Activated effector memory CD4-positive, alpha-beta T cell treated with anti-CD3 and anti-CD28 coated beads, Interleukin-2, amount 50 U/mL, for 16 hours (primary cell): ENCODE measurements around the gene OOSP3.
"Not testable (repeated sequence)": the region's sequence is repeated elsewhere in the genome, so short reads cannot be mapped to it uniquely, and the experiment has no call there.

Experiments
- DNase-seq: peaks from one replicate; pipeline ENCODE4 v3.0.0-alpha.2; 2020

The OOSP3 gene

DNA sequence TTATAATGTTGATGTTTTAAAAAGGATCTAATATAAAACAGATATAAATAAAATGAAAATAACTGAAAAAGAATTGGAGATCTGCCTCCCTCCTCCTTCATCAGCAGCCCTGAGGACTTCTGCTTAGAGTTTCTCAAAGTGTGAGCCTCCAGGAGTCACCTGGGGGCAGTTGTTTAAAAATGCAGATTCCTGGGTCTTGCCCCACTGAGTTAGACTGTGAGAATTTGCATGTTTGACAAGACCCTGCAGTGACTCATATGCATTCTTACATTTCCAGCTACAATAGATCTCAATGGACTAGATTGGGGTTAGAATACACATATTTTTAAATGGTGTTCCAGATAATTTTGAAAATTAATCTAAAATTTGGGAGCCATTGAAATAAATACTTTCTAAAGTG, 798 bp upstream of the OOSP3 start:
- no peak for DNase-seq

DNA sequence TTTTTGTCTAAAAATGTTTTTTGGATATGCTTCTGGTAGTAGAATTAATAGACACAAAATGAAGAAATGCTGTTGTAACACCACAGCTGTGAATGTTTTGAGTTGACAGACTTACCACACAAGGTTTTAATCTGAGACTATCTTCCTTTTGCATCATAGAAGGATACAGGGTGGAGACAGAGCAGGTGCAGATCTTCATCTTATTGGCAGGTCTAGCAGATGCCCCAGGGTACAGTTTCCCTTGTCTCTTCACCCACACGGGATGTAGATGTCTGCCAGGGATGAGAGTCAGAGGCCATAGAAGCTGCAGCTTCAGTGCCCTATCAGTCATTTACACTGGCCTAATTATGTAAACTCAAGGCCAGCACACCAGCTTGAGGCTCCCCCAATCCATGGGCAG, 985 bp downstream of the OOSP3 start:
- DNase-seq = no peak

DNA sequence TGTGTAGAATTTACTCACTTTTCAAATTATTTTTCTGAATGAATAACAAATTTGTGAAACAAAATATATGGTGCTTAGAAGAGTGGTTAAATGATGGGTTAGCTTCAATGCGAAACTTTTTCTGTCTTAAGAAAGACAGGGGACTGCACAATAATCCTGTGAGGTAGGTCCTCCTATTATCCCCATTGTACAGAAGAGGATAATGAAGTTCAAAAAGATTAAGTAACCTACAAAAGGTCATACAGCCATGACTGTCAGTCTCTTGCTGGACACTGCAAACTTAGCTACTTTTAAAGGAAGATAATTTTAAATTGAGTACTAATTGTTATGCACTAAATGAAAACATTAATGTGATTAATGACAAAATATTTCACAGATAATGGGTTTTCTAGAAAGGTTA, 5.0 kb downstream of the OOSP3 start:
- DNase-seq = no peak

DNA sequence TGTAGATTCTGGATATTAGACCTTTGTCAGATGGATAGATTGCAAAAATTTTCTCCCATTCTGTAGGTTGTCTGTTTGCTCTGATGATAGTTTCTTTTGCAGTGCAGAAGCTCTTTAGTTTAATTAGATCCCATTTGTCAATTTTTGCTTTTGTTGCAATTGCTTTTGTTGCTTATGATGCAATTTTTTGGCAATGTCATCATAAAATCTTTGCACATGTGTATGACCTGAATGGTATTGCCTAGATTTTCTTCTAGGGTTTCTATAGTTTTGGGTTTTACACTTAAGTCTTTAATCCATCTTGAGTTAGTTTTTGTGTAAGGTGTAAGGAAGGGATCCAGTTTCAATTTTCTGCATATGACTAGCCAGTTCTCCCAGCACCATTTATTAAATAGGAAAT, 8.6 kb downstream of the OOSP3 start:
- not testable (repeated sequence) for DNase-seq

DNA sequence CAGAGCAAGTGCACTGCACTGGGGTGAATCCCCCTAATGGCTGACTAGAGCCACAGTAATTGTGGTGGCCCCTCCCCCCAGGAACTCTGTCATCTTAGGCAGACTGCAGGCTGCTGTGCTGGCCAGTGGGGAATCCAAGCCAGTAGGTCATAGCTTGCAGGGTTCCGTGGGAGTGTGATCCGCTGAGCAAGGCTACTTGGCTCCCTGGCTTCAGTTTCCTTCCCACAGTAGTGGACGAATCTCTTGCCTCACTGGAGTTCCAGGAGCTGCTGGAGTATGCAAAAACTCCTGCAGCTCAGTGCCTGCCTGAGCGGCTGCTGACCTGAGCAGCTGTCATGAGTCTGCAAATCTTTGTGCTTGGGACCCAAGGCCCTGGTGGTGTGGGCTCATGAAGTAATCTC, 13.2 kb downstream of the OOSP3 start:
- no peak for DNase-seq

DNA sequence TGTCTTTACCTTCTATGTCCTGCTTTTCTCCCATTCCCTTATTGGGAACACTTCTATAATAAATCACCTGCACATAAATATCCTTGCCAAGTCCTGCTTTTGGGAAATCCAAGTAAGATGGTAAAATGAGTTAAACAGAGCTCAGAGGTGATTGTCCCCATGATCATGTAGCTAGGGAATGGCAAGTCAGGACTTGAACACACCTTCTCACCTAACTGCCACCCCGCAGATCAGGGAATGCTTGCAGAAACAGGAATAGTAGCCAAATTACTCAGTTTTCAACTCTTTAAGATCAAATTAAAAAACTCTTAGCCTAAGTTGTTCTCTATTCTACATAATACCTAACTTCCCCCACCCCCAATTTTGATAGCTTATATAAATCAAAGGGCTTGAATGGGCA, 16.0 kb downstream of the OOSP3 start:
- no peak for DNase-seq

DNA sequence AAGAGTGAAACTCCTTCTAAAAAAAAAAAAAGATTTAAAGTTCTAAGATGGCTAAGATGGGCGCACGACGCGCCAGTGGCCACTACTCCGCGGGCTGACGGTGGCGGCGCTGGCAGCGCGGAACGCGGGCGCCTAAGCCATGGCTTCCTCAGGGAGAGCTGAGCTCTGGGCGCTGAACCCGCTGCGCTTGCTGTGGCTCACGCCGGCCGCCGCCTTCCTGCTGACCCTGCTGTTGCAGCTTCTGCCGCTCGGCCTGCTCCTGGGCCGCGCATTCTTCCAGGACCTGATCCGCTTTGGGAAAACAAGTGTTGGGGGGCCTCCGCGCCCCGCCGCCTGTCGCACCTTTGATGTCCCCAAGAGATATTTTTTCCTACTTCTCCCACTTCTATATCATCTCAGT, 19.5 kb downstream of the OOSP3 start:
- DNase-seq = no peak

DNA sequence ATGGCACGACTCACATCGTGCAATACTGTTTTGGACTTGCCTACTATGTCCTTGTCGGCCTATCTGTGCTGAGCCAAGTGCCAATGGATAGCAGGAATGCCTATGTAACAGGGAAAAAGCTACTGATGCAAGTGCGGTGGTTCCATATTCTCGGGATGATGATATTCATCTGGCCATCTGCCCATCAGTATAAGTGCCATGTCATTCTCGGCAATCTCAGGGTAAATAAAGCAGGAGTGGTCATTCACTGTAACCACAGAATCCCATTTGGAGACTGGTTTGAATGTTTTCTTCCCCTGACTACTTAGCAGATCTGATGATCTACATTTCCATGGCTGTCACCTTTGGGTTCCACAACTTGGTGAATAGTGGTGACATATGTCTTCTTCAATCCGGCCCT, 20.1 kb downstream of the OOSP3 start:
- DNase-seq = no peak

DNA sequence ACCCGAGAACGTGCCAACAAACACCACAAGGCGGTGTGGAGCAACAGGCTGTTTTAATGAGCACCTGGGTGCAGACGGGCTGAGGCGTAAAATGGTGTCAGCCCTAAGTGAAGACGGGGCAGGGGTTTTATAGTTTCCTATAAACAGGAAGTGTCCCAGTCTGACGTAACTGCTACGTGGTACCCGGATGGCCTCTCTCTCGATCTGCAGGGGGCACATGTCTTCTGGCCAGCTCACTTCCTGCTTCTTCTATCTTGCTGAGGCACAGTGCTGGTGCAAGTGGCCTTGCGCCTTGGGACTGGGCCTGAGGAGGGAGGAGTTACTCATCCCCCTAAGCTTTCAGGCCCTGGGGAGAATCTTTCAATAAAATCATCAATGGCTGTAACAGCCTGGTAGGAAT, 20.9 kb downstream of the OOSP3 start:
- DNase-seq = no peak

DNA sequence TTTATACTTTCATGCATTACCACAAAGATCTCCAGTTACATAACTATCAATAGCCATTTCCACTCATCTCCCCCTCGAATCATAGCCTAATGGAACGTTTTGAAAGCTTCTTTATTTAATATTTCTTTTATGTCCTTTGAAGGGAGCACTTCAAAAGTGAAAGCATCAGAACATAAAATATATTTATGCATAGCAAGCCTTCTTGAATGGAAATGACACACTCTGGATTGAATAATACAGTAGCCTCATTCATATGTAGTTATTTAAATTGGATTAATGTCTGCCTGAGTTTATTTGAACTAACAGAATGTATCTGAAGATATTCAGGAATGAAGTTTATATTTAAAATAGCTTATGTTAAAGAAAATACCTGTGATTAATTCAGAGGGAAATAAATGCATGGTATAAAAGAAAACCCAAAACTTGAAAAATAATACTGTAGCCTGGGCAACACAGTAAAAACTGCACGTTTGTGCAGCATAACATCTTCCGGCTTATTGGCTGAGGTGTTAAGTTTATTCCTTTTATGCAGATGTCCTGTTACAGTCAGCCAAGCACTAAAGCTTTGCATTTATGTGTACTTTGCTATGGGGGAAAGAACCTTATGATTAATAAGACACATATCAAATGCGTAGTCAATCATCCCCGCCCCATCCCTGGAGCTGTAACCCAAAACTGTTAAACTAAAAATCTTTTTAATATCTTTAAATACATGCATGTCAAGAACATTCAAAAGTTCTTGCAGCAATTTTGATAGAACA, 22.0 kb downstream of the OOSP3 start:
- no peak for DNase-seq

DNA sequence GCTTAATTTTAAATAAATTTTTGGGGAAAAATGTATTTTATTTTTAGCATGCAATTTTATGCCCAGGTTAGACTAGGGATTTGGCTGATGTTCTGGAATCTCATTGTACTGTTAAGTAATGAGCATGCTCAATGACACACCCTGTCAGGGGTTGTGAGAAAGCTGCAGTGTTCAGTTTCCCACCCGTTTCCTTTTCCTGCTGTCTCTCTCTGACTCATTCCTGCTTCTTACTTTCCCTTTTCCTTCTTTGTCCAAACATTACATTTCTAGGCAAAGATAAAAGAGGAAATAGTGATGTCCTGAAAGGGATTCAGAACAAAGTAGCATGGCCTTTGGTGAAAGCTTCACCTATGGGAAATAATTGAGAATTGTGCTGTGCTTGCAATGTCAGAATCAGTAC, 22.7 kb downstream of the OOSP3 start:
- DNase-seq = no peak

DNA sequence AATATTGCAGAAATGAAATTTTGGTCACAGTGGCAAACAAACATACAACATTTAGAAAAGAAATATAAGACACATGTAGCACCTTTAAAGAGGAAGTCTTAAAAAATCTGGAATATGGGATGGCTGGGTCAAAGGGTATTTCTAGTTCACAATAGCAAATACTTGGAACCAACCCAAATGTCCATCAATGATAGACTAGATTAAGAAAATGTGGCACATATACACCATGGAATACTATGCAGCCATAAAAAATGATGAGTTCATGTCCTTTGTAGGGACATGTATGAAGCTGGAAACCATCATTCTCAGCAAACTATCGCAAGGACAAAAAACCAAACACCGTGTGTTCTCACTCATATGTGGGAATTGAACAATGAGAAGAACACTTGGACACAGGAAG, 25.0 kb downstream of the OOSP3 start:
- DNase-seq = not testable (repeated sequence)

DNA sequence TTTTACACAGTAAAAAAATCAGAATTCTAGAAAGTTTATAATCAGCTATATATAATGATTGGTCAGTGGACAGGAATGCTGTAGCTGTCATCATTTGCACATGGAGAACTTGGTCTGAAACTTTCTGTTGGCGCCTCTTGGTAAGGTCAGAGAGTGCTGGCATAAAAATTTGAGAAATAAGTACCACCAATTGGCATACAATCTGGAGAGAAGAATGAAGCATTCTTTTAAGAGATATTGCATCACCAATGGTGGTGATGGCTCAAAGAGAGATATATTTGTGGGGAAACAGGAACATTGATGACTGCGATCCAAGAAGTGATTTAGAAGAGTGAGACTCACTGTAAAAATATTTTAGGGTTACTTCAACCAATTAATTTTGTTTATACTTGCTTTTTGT, 39.9 kb downstream of the OOSP3 start:
- DNase-seq = no peak

DNA sequence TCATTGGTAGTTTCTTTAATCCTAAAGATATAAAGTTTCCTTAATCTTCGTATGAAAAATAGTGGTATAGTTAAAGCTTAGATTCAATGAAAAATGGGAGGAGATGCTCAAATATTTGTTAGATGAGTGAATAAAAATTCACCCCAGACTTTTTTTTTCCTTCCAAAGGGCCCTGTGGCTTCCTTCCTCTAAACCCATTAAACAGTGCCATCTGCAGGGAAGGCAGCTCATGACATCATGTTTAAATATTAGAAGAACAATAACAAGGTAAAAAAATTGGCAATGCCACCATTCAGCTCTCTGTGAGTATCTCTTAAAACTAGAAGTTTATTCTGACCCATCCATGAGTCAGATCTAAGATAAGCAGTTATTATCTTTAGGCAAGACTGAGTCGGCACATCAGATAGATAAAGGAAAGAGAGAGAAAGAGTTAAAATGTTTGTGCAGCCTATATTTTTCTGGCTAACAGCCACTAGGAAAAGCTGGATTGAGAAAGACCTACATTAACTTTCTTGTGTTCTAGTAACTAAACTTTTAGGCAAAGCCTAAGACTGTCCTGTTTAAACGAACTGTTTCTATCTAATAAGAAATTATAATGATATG, 40.5 kb downstream of the OOSP3 start:
- no peak for DNase-seq

DNA sequence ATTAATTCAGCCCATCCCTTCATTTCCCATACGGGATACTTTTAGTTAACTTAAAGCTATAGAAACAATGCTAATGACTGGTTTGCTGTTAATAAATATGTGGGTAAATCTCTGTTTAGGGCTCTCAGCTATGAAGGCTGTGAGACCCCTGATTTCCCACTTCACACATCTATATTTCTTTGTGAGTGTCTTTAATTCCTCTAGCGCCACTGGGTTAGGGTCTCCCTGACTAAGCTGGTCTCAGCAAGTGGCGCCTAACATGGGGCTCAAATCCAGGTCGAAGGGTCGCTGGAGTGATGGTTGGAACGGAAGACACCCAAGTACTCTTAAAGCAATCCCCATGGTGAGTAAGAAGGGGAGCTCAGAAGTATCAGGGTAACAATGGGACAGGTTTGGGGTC, 45.2 kb downstream of the OOSP3 start:
- DNase-seq = no peak

DNA sequence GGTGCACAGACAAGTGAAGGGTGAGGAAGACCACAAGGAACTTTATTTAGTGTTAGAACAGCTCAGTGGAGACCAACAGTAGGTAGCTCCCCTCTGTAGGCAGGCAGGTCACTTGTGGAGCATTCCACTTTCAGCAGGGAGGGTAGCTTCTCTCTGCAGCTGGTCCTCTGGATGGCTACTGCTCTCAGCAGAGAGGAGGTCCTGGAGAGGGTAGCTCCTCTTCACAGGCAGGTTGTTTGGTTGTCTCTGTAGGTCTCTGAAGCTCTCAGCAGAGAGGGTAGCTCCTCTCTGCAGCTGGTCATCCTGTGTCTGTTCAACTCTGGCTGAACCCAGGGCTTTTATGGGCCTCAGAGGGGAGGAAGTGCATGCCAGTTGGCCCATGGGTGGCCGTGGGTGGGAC, 53.1 kb downstream of the OOSP3 start:
- no peak for DNase-seq

DNA sequence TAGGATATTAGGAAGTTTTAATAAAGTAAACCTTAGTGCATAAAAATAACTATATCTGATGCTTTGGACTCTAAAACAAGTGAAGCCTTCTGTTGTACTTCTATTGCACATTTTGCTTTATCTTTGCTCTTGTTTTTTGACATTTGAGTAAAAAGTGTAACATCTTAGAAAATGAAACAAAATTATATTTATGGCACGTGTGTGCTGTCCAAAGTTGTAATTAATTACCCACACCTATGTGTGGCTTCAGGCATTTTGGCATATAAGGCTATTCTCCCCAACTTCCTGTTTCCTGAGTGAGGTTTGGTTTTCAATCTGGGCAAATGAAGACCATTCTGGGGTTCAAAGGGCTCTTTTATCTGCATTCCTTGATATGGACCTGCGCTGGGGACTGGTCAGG, 59.5 kb downstream of the OOSP3 start, which contains the start of gene OOSP1:
Gene OOSP1, plus strand, starts transcription at position 301 of the 400 bp plus-strand sequence. Its CDS starts 23 bp downstream, at position 324.
- DNase-seq = no peak

DNA sequence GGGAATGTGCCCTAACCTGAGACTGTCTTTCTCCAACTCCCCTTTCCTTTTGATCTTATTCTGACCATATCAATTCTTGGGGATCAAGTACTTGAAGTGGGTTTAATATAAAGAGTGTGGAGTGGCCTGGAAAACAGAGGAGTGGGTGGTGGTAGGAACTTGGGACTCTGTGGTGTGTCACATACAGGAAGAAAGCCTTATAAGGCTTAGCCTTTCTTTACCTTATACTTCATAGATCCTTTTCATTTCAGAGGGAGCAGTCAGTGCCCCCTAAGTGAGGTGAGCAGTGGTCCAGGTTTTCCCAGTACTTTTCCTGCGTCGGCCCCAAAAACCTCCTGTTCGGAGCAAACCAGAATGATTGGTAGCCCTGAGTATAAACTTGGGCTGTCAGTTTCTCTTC, 60.1 kb downstream of the OOSP3 start:
- DNase-seq = no peak

DNA sequence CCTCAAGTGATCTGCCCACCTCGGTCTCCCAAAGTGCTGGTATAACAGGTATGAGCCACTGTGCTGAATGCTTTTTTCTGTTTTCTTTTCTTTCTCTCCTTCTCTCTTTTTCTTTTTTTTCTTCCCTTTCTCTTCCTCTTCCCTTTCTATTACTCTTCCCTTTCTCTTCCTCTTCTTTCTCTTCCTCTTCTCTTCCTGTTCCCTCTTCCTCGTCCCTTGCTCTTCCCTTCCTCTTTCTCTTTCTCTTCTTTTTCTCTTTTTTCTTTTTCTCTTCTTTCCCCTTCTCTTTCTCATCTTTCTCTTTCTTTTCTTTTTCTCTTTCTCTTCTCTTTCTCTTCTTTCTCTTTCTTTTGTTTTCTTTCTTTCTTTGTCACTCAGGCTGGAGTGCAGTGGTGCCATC, 60.9 kb downstream of the OOSP3 start:
- DNase-seq = no peak

DNA sequence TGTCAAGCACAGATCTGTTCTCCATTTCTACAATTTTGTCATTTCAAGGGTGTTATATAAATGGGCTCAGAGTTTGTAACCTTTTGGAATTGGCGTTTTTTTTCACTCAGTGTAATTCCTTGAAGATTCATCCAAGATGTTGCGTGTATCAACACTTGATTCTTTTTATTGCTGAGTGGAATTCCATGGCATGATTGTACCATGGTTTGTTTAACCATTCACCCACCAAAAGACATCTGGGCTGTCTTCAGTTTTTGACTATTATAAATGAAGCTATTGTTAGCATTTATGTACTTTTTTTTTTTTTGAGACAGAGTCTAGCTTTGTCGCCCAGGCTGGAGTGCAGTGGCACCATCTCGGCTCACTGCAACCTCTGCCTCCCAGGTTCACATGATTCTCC, 62.5 kb downstream of the OOSP3 start:
- DNase-seq = no peak

DNA sequence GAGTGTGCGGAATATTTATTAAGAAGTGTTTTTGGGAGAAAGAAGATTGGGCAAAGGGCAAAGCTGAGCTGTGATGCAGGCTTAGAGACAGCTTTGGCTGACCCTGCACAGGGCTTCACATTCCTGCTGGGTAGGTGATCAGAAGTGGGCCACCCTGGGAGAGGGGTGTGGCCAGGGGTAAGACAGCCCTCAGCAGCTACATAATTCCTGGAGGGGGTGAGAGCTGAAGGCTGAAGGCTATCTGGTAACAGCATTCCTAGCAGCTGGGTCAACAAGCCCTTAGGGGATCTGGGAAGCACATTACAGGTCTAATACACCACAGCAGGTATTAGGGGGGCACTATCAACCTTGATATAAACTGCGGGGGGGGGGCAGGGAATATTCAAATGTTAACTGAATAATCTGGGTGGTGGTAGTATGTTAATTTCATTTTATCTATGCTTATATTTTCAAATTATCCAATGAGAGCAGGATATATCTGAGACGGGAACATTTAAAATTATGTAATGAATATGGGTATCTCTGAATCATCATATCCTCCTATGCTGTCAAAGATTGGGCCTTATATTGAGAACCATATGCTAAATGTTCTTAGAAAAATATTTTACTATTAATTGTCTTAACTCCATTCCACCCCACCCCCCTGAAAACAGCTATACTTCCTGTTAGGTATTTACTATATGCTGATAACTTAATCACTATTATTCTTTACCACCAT, 65.6 kb downstream of the OOSP3 start:
- no peak for DNase-seq

DNA sequence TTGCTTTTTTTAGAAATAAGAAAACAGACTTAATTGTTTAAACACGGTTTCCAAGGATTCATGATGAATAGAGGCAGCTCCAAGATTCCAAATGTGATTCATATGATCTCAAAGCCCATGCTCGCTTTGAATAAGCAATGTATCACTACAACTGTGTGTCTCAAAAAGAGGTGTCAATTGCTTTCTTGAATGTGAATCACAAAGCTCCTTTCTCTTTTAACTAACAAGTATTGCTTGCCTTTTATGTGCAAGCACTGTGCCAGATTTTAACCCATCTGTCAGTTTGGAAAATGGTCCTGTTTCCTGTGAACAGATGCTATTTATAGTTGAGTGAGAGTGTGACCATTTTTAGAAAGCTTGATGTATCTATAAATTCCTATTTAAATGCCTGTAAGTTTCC, 66.1 kb downstream of the OOSP3 start:
- no peak for DNase-seq
